ENCODE results near the gene LSS.

LSS gene

DNA sequence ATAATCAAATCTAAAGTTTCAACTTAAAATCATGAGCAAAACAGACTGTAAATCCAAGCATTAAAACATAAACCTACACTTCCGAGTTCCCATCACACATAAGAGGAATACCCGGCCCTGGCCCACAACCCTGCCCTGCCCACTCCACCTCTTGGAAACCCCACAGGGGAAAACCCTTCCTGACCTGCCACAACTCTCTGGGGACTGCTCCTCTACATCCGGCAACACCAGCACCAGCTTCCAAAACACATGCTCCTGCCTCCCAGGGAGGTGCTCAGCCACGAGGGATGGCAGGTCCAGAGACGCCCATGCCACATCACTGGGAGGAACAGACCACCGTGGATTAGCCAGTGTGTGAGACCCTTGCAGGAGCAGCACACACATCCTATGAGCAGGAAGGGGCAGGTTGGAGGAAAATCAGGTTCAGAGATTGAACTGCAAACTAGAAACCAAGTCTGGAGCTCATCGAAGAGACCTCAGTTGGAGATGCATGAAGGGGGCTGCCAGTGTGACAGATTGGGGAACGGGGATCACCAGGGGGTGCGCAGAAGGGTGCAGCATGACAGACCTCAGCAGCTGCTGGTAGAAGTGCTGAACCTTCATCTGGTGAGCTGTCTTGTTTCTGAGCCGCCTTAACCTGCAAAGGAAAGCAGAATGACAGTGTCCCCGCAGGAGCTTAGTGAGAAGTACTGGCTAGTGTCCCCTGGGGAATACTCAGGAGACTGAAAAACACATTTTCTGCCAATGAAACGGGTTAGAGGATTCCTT is 25.8 kb upstream of the LSS start:
- H3K4me3 ChIP-seq (ENCODE audit: low read length) = no peak overlapping the region
- TF ChIP-seq CTCF (IDR thresholded peaks at IDR 0.05; ENCODE audit: low read length) (no peak), EZH2 (optimal IDR thresholded peaks at IDR 0.05; ENCODE audit: low read depth, low read length) (no peak), EZH2phosphoT487 (IDR thresholded peaks at IDR 0.05; ENCODE audit: low read length) (no peak)

DNA sequence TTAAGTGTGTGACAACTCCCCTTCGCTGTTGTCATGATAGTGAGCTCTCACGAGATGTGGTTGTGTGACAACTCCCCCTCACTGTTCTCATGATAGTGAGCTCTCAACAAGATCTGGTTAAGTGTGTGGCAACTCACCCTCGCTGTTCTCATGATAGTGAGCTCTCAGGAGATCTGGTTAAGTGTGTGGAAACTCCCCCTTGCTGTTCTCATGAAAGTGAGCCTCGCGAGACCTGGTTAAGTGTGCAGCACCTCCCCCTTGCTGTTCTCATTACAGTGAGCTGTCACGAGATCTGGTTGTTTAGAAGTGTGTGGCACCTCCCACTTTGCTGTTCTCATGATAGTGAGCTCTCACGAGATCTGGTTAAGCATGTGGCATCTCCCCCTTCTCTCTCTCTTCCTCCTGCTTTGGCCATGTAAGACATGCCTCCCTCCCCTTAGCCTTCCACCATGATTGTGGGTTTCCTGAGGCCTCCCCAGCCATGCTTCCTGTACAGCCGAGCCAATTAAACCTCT is 25.1 kb upstream of the LSS start:
- H3K79me2 ChIP-seq (ENCODE audit: low read length) = no peaks in the 10 kb centered on the region
- no peak overlapping the region for H3K4me2 ChIP-seq (ENCODE audit: low read depth, low read length)
- H3K9ac ChIP-seq (ENCODE audit: low read length) = no peak overlapping the region
- H3K4me1 ChIP-seq (ENCODE audit: low read length) = no peaks in the 10 kb centered on the region
- no peak overlapping the region for H2AFZ ChIP-seq (ENCODE audit: low read length)
- no peak for TF ChIP-seq EZH2phosphoT487 (IDR thresholded peaks at IDR 0.05; ENCODE audit: low read length)
- no peak for TF ChIP-seq EZH2 (optimal IDR thresholded peaks at IDR 0.05; ENCODE audit: low read depth, low read length)
- TF ChIP-seq CTCF (IDR thresholded peaks at IDR 0.05; ENCODE audit: low read length) = no peak
- no peak for DNase-seq
- H4K20me1 ChIP-seq (ENCODE audit: insufficient read depth, low read length) = no peaks in the 10 kb centered on the region
- H3K9me3 ChIP-seq (replicated peaks; ENCODE audit: insufficient read depth, low read length) = no peaks in the 10 kb centered on the region
- H3K27me3 ChIP-seq (replicated peaks; ENCODE audit: insufficient read depth, low read length) = no peaks in the 10 kb centered on the region
- H3K27ac ChIP-seq (ENCODE audit: low read length) = no peak overlapping the region
- H3K36me3 ChIP-seq (replicated peaks; ENCODE audit: insufficient read depth, low read length) = peaks cover 12% of the 10 kb centered on the region; the same call in 1 of the 2 replicates
- no peak overlapping the region for H3K4me3 ChIP-seq (ENCODE audit: low read length)
- no peaks in the 10 kb centered on the region for H3F3A ChIP-seq (ENCODE audit: insufficient read depth, low read length)
- no peaks in the 10 kb centered on the region for H3K9me2 ChIP-seq (replicated peaks; ENCODE audit: insufficient read depth, low read length)

More for the DNA sequence above, 25.8 kb upstream of the LSS start:
- no peaks in the 10 kb centered on the region for H3K79me2 ChIP-seq (ENCODE audit: low read length)
- H3K9me2 ChIP-seq (replicated peaks; ENCODE audit: insufficient read depth, low read length) = no peaks in the 10 kb centered on the region
- no peaks in the 10 kb centered on the region for H3F3A ChIP-seq (ENCODE audit: insufficient read depth, low read length)
- no peaks in the 10 kb centered on the region for H3K27me3 ChIP-seq (replicated peaks; ENCODE audit: insufficient read depth, low read length)
- H3K36me3 ChIP-seq (replicated peaks; ENCODE audit: insufficient read depth, low read length) = peaks cover 16% of the 10 kb centered on the region; the same call in 1 of the 2 replicates
- H2AFZ ChIP-seq (ENCODE audit: low read length) = no peak overlapping the region
- H3K4me2 ChIP-seq (ENCODE audit: low read depth, low read length) = no peak overlapping the region
- no peak overlapping the region for H3K27ac ChIP-seq (ENCODE audit: low read length)
- H4K20me1 ChIP-seq (ENCODE audit: insufficient read depth, low read length) = no peaks in the 10 kb centered on the region
- H3K9ac ChIP-seq (ENCODE audit: low read length) = no peak overlapping the region
- H3K9me3 ChIP-seq (replicated peaks; ENCODE audit: insufficient read depth, low read length) = no peaks in the 10 kb centered on the region
- no peak for DNase-seq
- H3K4me1 ChIP-seq (ENCODE audit: low read length) = no peaks in the 10 kb centered on the region

GRCh38 chr21:46252840-46253239 is 24.3 kb upstream of the LSS start:
- Histone ChIP-seq H3K4me3 (ENCODE audit: low read length) (no peak overlapping the region), H4K20me1 (ENCODE audit: insufficient read depth, low read length) (no peaks in the 10 kb centered on the region), H3K9me2 (replicated peaks; ENCODE audit: insufficient read depth, low read length) (no peaks in the 10 kb centered on the region), H3K9me3 (replicated peaks; ENCODE audit: insufficient read depth, low read length) (no peaks in the 10 kb centered on the region), H2AFZ (ENCODE audit: low read length) (no peak overlapping the region), H3K27me3 (replicated peaks; ENCODE audit: insufficient read depth, low read length) (no peaks in the 10 kb centered on the region), H3K9ac (ENCODE audit: low read length) (no peak overlapping the region), H3K36me3 (replicated peaks; ENCODE audit: insufficient read depth, low read length) (peaks cover 11% of the 10 kb centered on the region; the same call in 1 of the 2 replicates), H3K4me2 (ENCODE audit: low read depth, low read length) (no peak overlapping the region), H3K4me1 (ENCODE audit: low read length) (no peaks in the 10 kb centered on the region), H3K27ac (ENCODE audit: low read length) (no peak overlapping the region), H3K79me2 (ENCODE audit: low read length) (no peaks in the 10 kb centered on the region), H3F3A (ENCODE audit: insufficient read depth, low read length) (no peaks in the 10 kb centered on the region)
- TF ChIP-seq CTCF (IDR thresholded peaks at IDR 0.05; ENCODE audit: low read length) (no peak), EZH2phosphoT487 (IDR thresholded peaks at IDR 0.05; ENCODE audit: low read length) (no peak), EZH2 (optimal IDR thresholded peaks at IDR 0.05; ENCODE audit: low read depth, low read length) (no peak)
- no peak for DNase-seq

All from MM.1S (cell line).